Measurements from ENCODE around the gene ADPRS.

The ADPRS gene

DNA sequence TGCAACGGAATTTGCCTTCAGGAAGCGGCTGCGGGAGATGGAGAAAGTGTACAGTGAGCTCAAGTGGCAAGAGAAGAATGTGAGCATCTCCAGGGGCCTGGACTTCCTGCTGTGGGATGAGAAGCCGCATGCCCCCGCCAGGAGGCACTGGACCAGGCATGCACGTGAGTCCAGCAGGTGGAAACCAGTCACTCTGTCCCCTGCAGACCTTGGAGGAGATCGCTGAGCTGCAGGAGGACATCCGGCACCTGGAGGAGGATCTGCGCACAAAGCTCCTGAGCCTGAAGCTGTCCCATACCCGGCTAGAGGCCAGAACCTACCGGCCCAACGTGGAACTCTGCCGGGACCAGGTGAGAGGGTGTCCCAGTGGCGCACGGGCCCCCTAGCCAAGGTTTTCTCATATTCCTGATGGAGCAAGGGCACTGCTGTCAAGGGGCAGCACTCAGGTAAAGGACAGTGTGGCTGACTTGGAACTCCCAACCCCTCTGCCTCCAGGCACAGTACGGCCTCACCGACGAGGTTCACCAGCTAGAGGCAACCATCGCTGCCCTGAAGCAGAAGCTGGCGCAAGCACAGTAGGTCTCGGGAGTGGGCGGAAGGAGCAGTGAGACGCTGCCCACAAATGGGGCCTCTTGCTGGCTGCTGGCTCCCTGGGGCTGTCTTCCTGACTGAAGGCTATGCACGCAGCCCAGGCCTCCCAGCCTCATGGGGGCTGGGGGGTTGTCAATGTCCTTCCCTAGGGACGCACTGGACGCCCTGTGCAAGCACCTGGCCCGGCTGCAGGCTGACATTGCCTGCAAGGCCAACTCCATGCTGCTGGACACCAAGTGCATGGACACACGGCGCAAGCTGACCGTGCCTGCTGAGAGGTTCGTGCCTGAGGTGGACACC is 1.2 kb upstream of the ADPRS start:
- DNase-seq (ENCODE audit: low read depth in 2 of 2): no peak

DNA sequence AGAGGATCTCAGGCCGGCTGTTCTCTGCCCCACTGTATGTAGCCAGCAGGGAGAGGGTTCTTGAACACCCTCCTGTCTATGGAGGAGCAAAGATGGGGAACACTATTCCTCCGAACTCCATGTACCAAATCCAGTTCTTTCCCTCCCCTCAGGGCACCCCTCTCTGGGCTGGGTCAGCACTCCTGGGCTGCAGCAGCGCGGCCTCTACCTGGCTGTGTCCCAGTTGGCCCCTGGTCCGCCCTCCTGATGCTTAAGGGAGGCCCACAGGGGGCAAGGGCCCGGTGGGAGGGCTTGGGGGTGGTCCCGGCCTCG is 471 bp upstream of the ADPRS start:
- DNase-seq (ENCODE audit: low read depth in 2 of 2): no peak

- no peak for DNase-seq (ENCODE audit: low read depth in 2 of 2)
Measured at GRCh38 chr1:36089393-36090121, 865 bp downstream of the ADPRS start.

DNA sequence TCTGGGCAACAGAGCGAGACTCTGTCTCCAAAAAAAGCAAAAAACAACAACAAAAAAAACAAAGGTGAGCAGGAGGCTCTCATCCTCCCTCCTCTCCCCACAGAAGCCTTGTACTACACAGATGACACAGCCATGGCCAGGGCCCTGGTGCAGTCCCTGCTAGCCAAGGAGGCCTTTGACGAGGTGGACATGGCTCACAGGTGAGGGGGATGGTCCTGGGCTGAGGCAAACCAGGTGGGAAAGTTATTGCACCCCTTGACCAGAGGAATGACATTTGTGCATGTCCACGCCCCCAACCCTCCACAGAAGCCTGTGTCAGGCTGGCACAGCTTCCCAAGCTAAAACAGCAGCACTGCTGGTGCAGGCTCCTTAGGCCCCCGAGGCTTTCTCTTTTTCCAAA is 2.4 kb downstream of the ADPRS start:
- no peak for DNase-seq (ENCODE audit: low read depth in 2 of 2)

- no peak for DNase-seq (ENCODE audit: low read depth in 2 of 2)
Measured at GRCh38 chr1:36091698-36092097, 3.0 kb downstream of the ADPRS start.

- no peak for DNase-seq (ENCODE audit: low read depth in 2 of 2)
Measured at GRCh38 chr1:36092166-36092797, 3.6 kb downstream of the ADPRS start.

GRCh38 chr1:36092798-36093185 is 4.1 kb downstream of the ADPRS start:
- DNase-seq (ENCODE audit: low read depth in 2 of 2): no peak

DNA sequence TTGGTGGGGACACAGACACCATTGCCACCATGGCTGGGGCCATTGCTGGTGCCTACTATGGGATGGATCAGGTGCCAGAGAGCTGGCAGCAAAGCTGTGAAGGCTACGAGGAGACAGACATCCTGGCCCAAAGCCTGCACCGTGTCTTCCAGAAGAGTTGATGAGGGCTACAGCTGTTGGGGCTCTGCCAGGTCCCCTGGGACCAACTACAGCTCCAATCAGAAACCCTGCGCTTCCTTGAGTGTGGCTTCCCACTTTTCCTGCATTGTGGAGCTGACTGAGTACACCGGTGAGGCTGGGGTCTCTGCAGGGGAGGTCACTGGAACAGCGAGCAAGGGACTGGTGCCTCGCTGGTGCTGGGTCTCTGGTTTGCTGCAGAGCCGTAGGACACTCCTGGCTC is 4.5 kb downstream of the ADPRS start:
- no peak for DNase-seq (ENCODE audit: low read depth in 2 of 2)

DNA sequence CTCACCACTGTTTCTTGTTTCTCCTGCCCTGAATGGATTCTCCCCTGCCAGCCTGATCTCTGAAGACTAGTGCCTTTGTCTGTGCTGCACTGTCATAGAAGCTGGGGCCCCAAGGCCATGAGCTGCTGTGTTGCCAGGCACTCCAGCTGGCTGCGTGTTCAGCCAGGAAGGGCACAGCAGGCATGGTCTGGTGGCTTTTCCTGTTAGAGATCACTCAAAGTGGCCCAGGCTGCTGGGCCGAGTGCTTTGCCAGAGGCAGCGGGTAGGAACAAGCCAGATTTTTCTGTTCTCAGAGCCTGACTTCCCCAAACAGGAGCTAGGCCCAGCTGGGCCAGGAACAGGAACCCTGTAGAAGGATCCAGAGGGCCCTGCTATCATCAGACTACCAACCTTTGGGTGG is 5.2 kb downstream of the ADPRS start:
- DNase-seq (ENCODE audit: low read depth in 2 of 2): no peak

DNA sequence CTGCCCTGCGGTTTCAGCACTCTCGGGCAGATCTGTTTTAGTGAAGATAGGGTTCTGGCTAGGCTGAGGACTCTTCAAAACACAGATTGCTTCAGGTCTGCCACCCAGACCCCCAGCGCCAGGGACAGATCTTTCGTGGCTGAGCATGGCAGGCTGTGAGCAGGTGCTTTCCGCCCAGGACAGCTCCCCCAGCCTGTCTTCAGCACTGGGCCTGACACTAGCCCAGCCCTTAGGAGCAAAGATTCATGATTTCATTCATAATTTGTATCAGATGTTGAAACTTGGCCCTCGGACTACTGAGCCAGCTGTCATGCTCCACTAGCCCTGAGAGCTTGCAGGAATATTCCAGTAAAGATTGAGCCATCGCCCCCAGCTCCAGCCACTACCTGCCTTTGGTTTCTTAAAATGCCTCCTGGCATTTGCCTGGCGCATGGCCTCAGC is 5.9 kb downstream of the ADPRS start:
- no peak for DNase-seq (ENCODE audit: low read depth in 2 of 2)

DNA sequence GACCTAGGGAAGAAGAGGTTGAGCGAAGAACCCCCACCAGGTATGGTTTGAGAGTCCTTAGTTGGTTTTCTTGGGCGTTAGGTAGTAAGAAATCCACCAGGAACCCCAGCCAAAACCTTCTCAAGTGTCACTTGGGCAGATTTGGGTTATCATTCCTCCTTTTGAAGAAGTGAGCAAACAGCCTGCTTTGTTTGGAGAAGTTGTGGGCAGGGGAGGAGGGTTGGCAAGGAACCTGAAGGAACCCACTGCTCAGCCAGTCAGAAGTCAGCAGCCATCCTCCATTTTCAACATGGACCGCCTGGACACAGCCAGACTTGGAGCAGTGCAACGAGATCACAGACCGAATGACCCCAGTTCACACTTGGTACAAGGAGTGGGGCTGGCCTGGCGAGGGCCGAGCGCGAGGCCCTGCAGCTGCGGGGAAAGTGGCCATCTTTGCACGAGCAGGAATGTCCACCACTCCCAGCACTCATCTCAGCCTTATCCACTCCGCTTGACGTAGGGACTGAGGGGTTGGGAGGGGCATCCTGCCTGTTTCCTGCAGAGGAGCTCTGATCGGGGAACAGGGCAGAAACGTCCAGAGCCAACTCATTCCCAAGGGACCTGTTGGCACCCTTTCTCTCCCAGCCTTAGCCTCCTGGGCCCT is 7.2 kb downstream of the ADPRS start:
- no peak for DNase-seq (ENCODE audit: low read depth in 2 of 2)

DNA sequence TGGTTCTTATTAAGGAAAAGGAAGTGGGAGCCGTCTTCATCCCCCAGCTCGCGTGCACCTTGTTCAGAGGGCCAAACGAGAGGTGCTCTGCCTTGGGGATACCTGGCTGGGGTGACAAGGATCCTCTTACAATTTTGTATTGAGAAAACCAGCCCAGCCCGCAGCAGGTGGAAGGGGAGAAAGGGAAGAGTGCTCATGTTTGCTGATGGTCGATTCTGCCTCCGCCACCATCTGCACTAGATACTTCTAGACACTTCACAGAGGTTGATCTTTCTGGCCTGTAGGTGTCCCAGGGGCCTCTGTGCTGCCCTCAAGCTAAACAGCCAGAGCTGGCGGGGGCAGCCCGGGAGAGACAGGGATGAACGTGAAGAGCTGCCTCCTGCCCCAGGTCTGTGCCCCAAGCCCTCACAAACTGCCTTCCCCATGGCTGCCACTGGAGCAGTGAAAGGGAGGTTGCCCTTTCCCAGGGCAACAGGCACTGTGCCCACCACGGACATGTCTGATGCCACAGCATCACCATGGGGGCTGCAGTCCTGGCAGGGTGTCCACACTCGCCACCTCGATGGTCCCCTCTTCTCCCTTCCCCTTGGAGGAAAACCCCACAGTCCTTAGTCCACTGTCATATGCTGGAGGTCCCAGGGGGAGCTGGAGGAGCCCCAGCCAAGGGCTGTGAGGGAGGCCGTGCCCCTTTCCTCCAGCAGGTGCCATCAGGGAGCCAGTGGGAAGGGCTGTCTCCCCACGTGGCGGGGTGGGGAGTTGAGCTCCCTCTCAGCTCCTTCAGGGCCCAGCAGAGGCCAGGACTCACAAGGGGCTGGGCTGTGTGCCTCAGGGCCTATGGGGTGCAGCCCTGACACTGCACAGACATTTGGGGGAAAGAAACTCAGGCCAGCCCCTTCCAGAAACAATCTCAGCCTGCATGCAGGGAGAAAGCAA is 8.1 kb downstream of the ADPRS start:
- DNase-seq (ENCODE audit: low read depth in 2 of 2): no peak

DNA sequence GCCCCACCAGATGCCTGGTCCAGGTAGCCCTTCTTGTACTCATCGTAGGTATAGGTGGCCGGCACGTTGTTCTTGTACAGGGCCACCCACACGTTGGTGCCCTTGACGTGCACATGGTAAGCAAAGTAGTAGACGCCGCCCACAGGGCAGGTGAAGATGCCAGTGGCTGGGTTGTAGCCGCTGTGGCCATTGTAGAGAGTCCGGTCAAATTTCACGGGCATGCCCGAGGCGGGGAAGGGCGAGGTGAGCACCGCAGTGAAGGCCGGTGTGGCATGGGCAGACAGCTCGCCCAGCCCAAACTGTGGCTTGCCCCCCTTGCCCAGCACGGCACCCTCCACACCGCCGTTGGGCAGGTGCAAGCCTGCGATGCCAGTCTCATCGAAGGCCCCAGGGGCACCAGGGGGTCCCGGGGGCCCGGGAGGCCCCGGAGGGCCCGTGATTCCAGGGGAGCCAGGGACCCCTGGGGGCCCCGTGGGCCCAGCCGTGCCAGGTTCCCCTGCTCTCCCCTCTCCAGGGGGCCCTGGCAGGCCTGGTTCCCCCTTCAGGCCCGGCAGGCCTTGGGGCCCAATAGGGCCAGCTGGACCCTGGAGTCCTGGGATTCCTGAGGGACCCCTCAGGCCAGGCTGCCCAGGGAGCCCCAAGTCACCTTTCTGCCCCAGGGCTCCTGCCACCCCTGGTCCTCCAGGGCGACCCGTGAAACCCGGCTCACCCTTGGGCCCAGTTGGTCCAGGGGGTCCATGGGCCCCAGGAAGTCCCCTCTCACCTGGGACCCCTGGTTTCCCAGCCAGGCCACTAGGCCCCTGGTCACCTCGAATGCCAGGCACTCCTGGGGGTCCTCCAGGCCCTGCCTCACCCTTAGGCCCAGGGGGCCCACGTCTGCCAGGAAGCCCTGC is 9.2 kb downstream of the ADPRS start:
- DNase-seq (ENCODE audit: low read depth in 2 of 2): no peak

GRCh38 chr1:36098650-36099365 is 10.1 kb downstream of the ADPRS start:
- no peak for DNase-seq (ENCODE audit: low read depth in 2 of 2)

DNA sequence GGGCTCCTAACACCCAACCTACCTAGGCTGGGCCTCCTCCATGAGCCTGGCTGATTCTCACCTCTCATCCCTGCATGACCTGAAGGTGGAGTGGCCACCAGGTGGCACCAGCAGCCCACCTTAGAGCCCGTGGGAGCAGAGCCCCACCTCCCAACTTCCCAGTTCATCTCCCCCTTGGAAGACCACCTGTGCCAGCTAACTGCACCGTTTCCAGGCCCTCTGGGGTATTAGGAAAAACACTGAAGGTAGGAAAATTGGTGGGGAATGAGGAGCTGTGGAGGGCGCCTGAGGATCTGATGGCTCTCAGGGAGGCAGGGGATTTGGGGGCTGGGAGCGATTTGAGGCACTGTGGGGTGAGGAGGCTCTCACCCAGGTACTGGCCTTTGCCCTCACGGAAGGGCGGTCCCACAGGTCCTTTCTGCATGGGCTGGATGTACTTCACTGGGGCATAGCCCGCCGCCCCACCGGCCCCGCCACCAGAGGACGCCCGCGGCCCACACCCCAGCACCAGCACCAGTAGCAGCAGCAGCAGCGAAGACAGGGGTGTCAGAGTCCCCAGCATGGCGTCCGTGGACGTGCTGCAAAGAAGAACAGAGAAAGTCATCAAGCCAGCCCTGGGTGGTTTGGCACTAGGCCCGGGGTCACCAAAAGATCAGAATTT is 11.1 kb downstream of the ADPRS start:
- peak; percentile 36 to 44 for DNase-seq (ENCODE audit: low read depth in 2 of 2)

GRCh38 chr1:36100376-36100775 is 11.7 kb downstream of the ADPRS start:
- no peak for DNase-seq (ENCODE audit: low read depth in 2 of 2)

DNA sequence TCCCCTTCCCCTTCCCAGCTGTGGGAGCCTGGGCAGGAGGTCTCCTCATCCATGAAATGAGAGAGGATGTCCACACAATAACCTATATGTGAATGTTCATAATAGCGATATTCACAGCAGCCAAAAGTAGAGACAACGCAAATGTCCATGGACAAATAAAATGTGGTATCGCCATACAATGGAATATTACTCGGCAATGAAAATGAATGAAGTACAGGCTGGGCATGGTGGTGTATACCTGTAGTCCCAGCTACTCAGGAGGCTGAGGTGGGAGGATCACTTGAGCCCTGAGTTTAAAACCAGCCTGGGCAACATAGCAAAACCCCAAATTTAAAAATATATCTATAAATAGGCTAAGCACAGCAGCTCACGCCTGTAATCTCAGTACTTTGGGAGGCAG is 12.9 kb downstream of the ADPRS start:
- DNase-seq (ENCODE audit: low read depth in 2 of 2): no peak

- DNase-seq (ENCODE audit: low read depth in 2 of 2): no peak
Measured at GRCh38 chr1:36106269-36106668, 17.6 kb downstream of the ADPRS start.

GRCh38 chr1:36107394-36107793 is 18.7 kb downstream of the ADPRS start:
- DNase-seq (ENCODE audit: low read depth in 2 of 2): no peak
